Tibial nerve (tissue), 4 donors: ENCODE results near the gene SLC22A5.

Experiments used
- EP300 ChIP-seq, 2 donors: sonication (generic); formaldehyde crosslinking; IDR thresholded peaks; one replicate each; pipeline ENCODE4 v1.6.1; 2017; ENCODE audit warnings: antibody characterized with exemption in 2 of 2, mild to moderate bottlenecking in 1 of 2
- TF ChIP-seq, protein P1 (sequence below), 5 experiments: fragments of 200-600 bp in 3 of 5; fragments of 450-650 bp in 2 of 5; sonication (generic) in 3 of 5; IDR thresholded peaks; one replicate each; pipeline ENCODE4 v1.5.1; 2016 to 2019; ENCODE audit warnings: antibody characterized with exemption in 5 of 5, mild to moderate bottlenecking in 3 of 5, moderate library complexity in 2 of 5

- no peak for TF ChIP-seq EP300 (IDR thresholded peaks at IDR 0.05)
- TF ChIP-seq, protein P1, sequence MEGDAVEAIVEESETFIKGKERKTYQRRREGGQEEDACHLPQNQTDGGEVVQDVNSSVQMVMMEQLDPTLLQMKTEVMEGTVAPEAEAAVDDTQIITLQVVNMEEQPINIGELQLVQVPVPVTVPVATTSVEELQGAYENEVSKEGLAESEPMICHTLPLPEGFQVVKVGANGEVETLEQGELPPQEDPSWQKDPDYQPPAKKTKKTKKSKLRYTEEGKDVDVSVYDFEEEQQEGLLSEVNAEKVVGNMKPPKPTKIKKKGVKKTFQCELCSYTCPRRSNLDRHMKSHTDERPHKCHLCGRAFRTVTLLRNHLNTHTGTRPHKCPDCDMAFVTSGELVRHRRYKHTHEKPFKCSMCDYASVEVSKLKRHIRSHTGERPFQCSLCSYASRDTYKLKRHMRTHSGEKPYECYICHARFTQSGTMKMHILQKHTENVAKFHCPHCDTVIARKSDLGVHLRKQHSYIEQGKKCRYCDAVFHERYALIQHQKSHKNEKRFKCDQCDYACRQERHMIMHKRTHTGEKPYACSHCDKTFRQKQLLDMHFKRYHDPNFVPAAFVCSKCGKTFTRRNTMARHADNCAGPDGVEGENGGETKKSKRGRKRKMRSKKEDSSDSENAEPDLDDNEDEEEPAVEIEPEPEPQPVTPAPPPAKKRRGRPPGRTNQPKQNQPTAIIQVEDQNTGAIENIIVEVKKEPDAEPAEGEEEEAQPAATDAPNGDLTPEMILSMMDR (IDR thresholded peaks at IDR 0.05), result no peak
Observed at GRCh38 chr5:132365213-132365612, 4.3 kb upstream of the SLC22A5 start.
